ACC112 (cell line): ENCODE results near the gene AKT3.
"Not testable (repeated sequence)": the region's sequence is repeated elsewhere in the genome, so short reads cannot be mapped to it uniquely, and the experiment has no call there.

Experiments used
- H2AFZ ChIP-seq: fragments of 200-600 bp; sonication (generic); one replicate; pipeline ENCODE4 v1.6.0; 2017; ENCODE audit warnings: antibody characterized with exemption, low read length; ENCODE audit not compliant: unreplicated experiment
- H3K27ac ChIP-seq: fragments of 200-600 bp; sonication (generic); 2 replicates; pipeline ENCODE4 v1.5.1; 2014; ENCODE audit warnings: low read depth, mild to moderate bottlenecking, antibody characterized with exemption, low read length, moderate library complexity
- H3K27me3 ChIP-seq: fragments of 200-600 bp; sonication (generic); 2 replicates; pipeline ENCODE4 v1.6.1; 2014; ENCODE audit warnings: mild to moderate bottlenecking, antibody characterized with exemption, low read length, moderate library complexity, mixed read lengths; ENCODE audit not compliant: insufficient read depth
- H3K36me3 ChIP-seq: fragments of 200-600 bp; sonication (generic); 2 replicates; pipeline ENCODE4 v1.6.1; 2016; ENCODE audit warnings: mild to moderate bottlenecking, antibody characterized with exemption, low read length, moderate library complexity, mixed read lengths; ENCODE audit not compliant: insufficient read depth
- H3K4me1 ChIP-seq: fragments of 200-600 bp; sonication (generic); one replicate; pipeline ENCODE4 v1.6.1; 2016; ENCODE audit warnings: low read length, mixed read lengths; ENCODE audit not compliant: insufficient read depth, unreplicated experiment, control insufficient read depth
- H3K4me3 ChIP-seq: fragments of 200-600 bp; sonication (generic); 2 replicates; pipeline ENCODE4 v1.5.1; 2014; ENCODE audit warnings: mild to moderate bottlenecking, low read depth, low read length
- H3K79me2 ChIP-seq: fragments of 200-600 bp; sonication (generic); one replicate; pipeline ENCODE4 v1.6.0; 2016; ENCODE audit warnings: low read length; ENCODE audit not compliant: control insufficient read depth, unreplicated experiment, insufficient read depth

The AKT3 gene

DNA sequence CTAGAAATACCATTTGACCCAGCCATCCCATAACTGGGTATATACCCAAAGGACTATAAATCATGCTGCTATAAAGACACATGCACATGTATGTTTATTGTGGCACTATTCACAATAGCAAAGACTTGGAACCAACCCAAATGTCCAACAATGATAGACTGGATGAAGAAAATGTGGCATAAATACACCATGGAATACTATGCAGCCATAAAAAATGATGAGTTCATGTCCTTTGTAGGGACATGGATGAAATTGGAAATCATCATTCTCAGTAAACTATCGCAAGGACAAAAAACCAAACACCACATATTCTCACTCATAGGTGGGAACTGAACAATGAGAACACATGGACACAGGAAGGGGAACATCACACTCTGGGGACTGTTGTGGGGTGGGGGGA lies 187.9 kb downstream of the AKT3 start:
- H3K4me1 ChIP-seq, H3K4me3 ChIP-seq, H3K27ac ChIP-seq, H2AFZ ChIP-seq, H3K27me3 ChIP-seq, H3K79me2 ChIP-seq: not testable (repeated sequence)
- H3K36me3 ChIP-seq, result peaks cover 15% of the 10 kb centered on the region; the same call in 1 of the 2 replicates

DNA sequence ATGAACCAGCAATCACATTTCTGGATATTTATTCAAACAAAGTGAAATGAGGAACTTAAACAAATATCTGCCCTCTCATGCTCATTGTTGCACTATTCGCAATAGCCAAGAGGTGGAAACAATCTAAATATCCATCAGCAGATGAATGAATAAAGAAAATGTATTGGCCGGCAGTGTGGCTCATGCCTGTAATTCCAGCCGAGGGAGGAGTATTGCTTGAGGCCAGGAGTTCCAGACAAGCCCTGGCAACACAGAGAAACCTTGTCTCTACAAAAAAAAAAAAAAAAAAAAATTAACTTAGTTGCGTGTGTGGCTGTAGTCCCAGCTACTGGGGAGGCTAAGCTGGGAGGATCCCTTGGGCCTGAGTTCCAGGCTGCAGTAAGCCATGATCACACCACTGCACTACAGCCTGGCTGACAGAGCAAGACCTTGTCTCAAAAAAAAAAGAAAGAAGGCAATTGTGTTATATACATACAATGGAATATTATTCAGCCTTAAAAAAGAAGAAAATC lies 191.4 kb downstream of the AKT3 start:
- peaks cover 21% of the 10 kb centered on the region; the same call in 1 of the 2 replicates for H3K36me3 ChIP-seq
- no peaks in the 10 kb centered on the region for H3K79me2 ChIP-seq
- H3K4me1 ChIP-seq, result no peaks in the 10 kb centered on the region
- H3K4me3 ChIP-seq, result no peak overlapping the region
- no peak overlapping the region for H3K27ac ChIP-seq
- no peak overlapping the region for H2AFZ ChIP-seq
- no peaks in the 10 kb centered on the region for H3K27me3 ChIP-seq

DNA sequence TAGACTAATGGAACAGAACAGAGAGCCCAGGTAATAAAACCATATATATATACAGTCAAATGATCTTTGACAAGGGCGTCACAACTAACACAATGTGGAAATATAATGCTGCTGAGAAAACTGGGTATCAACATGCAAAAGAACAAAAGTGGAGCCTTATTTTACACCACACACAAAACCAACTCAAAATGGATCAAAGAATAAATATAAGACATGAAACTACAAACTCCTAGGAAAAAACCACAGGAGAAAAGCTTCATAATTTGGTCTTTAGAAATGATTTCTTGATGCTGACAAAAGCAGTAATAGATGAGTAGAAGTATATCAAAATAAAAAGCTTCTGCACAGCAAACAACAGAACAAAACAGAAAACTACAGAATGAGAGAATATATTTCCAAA lies 192.2 kb downstream of the AKT3 start:
- Histone ChIP-seq H3K79me2 (no peaks in the 10 kb centered on the region), H3K4me3 (no peak overlapping the region), H3K36me3 (peaks cover 16% of the 10 kb centered on the region; the same call in 1 of the 2 replicates), H3K27me3 (no peaks in the 10 kb centered on the region), H2AFZ (no peak overlapping the region), H3K27ac (no peak overlapping the region), H3K4me1 (no peaks in the 10 kb centered on the region)

DNA sequence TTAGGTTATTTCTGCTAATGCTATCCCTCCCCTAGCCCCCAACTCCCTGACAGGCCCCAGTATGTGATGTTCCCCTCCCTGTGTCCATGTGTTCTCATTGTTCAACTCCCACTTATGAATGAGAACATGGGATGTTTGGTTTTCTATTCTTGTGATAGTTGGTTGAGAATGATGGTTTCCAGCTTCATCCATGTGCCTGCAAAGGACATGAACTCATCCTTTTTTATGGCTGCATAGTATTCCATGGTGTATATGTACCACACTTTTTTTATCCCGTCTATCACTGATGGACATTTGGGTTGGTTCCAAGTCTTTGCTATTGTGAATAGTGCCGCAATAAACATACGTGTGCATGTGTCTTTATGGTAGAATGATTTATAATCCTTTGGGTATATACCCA lies 200.5 kb downstream of the AKT3 start:
- not testable (repeated sequence) for H2AFZ ChIP-seq, H3K4me1 ChIP-seq, H3K4me3 ChIP-seq, H3K79me2 ChIP-seq, H3K27ac ChIP-seq, H3K27me3 ChIP-seq
- H3K36me3 ChIP-seq, result peaks cover 25% of the 10 kb centered on the region

DNA sequence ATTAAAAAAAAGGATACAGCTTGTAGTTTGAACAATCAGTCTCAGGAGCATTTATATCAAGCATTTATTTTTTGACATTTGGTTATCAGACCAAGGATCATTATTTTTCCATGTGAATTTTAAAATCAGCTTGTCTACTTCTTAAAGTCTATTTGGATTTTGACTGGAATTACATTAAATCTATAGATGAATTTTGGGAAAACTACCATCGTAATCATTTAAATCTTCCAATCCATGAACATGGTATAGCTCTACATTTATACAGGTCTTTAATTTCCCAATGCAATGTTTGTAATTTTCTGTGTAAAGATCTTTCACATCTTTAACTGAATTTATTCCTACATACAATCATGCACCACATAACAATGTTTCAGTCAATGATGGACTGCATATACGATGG lies 203.2 kb downstream of the AKT3 start:
- no peaks in the 10 kb centered on the region for H3K79me2 ChIP-seq
- H3K27ac ChIP-seq, result no peak overlapping the region
- H3K4me1 ChIP-seq, result no peaks in the 10 kb centered on the region
- H3K4me3 ChIP-seq, result no peak overlapping the region
- H3K27me3 ChIP-seq, result no peaks in the 10 kb centered on the region
- H3K36me3 ChIP-seq, result peaks cover 28% of the 10 kb centered on the region
- no peak overlapping the region for H2AFZ ChIP-seq

DNA sequence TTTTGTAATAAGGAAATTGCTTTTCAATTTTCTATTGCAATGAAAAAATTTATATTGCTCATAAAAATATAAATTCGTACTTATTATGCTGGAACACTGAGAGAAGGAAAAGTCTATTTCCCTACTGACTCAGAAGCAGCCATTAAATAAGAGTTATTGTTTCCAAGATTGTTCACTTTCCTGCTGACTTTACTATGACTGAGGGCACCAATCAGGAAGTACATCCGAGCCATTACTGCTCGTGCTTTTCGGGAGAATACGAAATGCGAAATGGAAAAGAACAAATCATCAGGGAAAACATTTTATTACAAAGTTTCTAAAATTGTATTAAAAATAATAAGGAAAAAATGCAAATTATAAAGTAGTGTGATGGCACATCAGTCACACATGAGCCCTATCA lies 204.8 kb downstream of the AKT3 start:
- Histone ChIP-seq H3K27me3 (no peaks in the 10 kb centered on the region), H3K36me3 (peaks cover 33% of the 10 kb centered on the region), H3K79me2 (no peaks in the 10 kb centered on the region), H3K4me3 (no peak overlapping the region), H3K4me1 (no peaks in the 10 kb centered on the region), H3K27ac (no peak overlapping the region), H2AFZ (no peak overlapping the region)

DNA sequence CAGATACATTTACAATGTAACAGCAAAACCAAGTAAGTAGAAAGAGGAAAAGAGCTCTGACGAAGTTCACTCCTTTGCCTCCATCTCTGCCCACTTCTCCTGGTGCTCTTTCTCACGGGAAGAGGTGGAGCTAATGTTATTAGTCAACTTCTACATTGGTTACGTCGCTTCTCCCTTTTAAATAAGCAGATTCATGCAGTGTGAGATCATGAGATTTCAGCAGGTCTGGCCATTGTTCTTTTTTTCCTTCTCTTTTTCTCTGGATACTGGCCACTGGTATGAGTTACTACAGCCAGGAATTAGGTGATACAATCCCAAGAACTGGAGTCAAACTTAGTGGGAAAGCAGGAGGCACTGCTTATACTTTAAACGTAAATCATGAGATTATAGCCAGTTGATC lies 207.1 kb downstream of the AKT3 start:
- no peak overlapping the region for H3K4me3 ChIP-seq
- H3K36me3 ChIP-seq, result peaks cover 46% of the 10 kb centered on the region
- no peaks in the 10 kb centered on the region for H3K4me1 ChIP-seq
- no peak overlapping the region for H3K27ac ChIP-seq
- no peaks in the 10 kb centered on the region for H3K79me2 ChIP-seq
- no peak overlapping the region for H2AFZ ChIP-seq
- H3K27me3 ChIP-seq, result no peaks in the 10 kb centered on the region

DNA sequence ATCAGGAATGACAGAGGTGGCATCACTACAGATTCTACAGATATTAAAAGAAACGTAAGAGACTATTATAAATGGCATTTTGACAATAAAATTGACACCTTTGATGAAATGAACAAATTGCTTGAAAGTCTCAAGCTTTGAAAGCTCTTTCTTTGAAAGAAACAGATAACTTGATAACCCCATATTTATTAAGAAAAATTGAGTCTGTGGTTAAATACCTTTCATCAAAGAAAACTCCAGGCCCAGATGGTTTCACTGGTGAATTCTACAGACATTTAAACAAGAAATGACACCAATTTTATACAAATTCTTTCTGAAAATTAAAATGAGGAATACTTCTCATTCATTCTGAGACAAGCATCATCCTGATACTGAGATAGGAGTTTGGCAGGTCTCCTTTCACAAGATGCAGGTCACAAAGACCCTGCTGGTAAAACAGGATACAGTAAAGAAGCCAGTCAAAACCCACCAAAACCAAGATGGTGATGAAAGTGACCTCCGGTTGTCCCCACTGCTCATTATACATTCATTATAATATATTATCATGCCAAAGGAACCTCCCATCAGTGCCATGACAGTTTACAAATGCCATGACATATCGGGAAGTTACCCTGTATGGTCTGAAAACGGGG lies 210.9 kb downstream of the AKT3 start:
- H2AFZ ChIP-seq, result no peak overlapping the region
- H3K27ac ChIP-seq, result no peak overlapping the region
- no peak overlapping the region for H3K4me3 ChIP-seq
- no peaks in the 10 kb centered on the region for H3K79me2 ChIP-seq
- H3K27me3 ChIP-seq, result no peaks in the 10 kb centered on the region
- H3K36me3 ChIP-seq, result peaks cover 22% of the 10 kb centered on the region
- no peaks in the 10 kb centered on the region for H3K4me1 ChIP-seq

DNA sequence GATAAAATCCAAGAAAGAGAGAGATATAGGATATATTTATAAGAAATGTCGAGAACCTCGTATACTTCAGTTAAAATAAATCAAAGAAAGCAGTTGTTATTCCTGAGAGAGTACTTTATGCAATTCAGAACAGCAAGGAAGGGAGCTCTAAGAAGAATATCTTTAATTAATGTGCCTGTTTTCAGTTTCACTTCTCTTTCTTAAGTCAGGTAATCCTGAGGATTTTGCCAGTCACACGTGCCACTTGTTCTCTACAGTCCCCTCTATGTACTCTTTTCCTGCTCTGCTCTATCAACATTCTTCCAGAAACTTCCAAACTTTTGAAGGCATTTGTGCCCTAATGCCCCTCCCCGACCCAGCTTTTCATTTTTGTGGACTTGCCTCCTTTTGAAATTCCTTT lies 211.9 kb downstream of the AKT3 start:
- H3K4me3 ChIP-seq, result no peak overlapping the region
- H3K4me1 ChIP-seq, result no peaks in the 10 kb centered on the region
- H3K79me2 ChIP-seq, result no peaks in the 10 kb centered on the region
- no peak overlapping the region for H2AFZ ChIP-seq
- no peak overlapping the region for H3K27ac ChIP-seq
- H3K27me3 ChIP-seq, result no peaks in the 10 kb centered on the region
- peaks cover 23% of the 10 kb centered on the region for H3K36me3 ChIP-seq

DNA sequence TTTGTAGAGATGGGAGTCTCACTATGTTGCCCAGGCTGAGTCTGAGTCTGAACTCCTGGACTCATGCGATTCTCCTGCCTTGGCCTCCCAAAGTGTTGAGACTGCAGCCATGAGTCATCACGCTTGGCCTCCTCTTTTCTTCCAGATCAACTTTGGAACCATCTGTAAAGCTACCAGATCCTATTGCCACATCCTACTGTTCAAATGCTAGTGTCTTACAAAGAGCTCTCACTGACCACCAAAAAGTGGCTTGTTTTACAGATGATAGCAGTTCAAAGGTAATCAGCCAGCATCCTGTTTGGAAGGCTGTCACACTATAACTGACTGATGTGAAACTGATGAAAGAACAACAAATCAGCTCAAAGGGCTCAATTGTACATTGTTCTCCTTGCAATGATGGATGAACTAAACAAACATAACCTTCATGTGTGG lies 221.6 kb downstream of the AKT3 start:
- no peak overlapping the region for H2AFZ ChIP-seq
- no peaks in the 10 kb centered on the region for H3K79me2 ChIP-seq
- no peaks in the 10 kb centered on the region for H3K27me3 ChIP-seq

DNA sequence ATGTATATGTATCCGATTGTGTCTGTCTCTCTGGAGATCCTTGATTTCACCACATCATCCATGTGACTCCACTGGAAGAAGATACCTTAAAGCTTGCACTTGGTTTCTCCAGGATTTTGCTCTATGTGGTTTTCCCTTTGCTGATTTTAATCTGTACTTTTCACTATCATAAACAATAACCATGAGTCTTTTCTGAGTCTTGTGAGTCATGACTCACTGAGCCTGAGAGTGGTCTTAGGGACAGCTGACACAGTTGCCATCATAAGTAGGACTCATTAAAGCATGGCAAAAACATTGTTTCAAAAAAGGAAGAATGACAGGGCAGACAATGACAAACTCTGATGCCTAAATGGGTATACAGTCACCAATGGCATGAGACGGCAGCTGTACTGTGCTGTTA lies 226.2 kb downstream of the AKT3 start:
- H3K4me3 ChIP-seq, result no peak overlapping the region
- peaks cover 42% of the 10 kb centered on the region for H3K36me3 ChIP-seq
- no peak overlapping the region for H3K27ac ChIP-seq
- no peaks in the 10 kb centered on the region for H3K4me1 ChIP-seq
- no peak overlapping the region for H2AFZ ChIP-seq
- no peaks in the 10 kb centered on the region for H3K79me2 ChIP-seq
- no peaks in the 10 kb centered on the region for H3K27me3 ChIP-seq

More for the DNA sequence above, 221.6 kb downstream of the AKT3 start:
- Histone ChIP-seq H3K4me1 (no peaks in the 10 kb centered on the region), H3K27ac (no peak overlapping the region), H3K36me3 (peaks cover 33% of the 10 kb centered on the region), H3K4me3 (no peak overlapping the region)
